HTERT RPE-1 (cell line): ENCODE measurements around the gene AGPS.

Experiments used
- in situ Hi-C: fragments of 300-500 bp; cut with MboI; formaldehyde crosslinking; loops from 4 replicates; pipeline ENCODE4 v1.14.3; 2020; ENCODE audit warnings: low sequenced_read_pairs

The AGPS gene

DNA sequence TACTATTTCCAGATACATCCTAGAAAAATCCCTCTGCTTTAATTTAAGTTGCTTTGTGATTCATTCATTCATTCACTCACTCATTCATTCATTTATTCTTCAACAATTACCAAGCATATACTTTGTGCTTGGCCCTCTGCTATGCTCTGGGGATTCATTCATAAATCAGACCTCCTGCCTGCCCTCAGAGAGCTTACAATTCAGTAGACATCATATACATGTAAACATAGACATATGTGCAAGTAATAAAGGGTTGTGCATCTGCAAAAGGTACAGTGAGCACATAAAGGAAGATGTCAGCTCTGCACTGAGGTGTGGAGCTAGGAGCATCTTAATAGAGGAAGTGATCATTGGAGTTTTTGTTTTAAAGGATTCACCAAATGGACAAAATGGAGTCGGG is 189.4 kb downstream of the AGPS start:
- in situ Hi-C loops, result no loop called here

GRCh38 chr2:177584030-177584692 is 191.6 kb downstream of the AGPS start:
- in situ Hi-C loops, result no loop called here

DNA sequence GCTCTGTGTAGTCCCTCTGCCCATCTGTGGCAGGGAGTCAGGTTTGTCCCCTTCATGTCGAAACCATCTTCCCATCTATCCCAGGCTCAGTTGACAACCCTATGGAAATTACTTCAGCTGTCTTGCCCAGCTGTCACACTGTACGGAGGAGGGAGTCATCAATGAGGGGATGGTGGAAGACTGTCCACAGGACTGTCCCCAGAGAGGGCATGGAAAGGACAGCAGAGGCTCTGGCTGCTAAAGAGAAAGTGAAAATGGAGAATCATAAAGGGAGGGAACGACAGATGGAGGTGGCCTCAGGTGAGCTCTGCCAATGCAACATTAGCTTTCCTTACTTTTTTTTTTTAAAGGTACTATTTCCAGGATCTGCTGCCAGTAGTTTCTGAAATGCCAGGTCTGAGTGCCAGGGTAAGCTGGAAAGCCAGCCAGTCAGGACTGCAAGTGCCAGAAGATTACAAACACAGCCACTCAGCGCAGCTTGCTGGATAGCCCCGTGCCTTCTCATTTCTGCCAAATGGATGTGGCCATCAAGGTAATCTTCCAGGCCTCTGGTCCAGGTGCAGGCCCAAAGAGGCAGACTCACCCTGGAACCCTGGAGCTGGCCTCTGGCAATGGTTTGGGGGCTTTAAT is 192.8 kb downstream of the AGPS start:
- in situ Hi-C loops, result no loop called here

DNA sequence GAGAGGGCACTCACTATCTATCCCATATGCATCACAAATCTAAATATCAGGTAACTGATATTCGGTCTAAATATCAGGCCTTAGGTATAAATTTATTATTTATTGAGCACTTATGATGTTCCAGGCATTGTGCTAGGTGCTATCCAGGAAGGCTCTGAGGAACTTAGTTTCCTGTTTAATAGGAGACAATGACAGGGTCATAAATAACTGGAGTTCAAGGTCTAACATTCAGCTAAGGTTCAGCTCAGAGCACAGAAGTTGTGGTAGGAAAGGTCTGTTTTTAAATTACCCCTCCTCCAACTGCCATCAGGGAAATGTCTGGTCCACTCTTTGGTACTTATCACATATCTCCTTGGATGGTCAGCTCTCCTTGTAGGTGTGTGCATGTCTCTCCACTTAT is 193.6 kb downstream of the AGPS start:
- in situ Hi-C loops, result no loop called here

DNA sequence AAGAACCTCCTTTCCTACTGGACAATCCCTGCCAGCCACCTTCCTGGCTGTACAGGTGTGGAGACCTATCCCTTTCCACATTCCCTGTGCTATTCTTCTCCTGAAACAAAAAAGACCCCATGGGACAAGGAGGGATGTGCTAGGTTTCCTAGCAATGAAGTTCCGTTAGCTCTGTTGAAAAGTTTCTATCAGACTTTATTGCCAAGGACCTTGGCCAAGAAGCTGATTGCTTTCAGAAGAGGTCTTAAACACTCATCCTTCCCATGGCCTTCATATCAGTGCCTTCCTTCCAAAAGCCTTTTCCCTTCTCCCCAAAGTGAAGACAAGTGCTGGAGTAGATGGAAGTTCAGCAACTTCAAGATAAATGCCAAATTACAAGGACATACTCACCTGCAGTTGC is 194.8 kb downstream of the AGPS start:
- in situ Hi-C loops, result no loop called here

DNA sequence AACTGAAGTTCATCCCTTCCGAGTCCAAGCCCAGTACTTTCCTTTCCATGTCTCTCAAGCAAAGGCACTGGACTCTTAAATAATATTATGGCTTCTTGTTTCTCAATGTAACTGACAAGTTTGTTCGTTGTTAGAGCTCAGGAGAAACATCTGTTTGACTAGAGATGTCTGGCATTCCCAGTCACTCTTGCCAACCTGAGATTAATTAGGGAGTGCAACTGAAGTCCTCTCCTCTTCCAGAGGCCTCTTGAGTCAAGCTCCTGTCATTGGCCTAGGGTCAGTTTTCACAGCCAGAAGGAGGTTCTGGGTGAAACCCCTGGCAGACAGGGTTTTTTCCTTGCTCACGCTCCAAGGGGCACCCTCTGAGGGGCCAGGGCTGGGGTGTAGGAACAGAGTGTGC is 196.1 kb downstream of the AGPS start:
- in situ Hi-C loops, result no loop called here

DNA sequence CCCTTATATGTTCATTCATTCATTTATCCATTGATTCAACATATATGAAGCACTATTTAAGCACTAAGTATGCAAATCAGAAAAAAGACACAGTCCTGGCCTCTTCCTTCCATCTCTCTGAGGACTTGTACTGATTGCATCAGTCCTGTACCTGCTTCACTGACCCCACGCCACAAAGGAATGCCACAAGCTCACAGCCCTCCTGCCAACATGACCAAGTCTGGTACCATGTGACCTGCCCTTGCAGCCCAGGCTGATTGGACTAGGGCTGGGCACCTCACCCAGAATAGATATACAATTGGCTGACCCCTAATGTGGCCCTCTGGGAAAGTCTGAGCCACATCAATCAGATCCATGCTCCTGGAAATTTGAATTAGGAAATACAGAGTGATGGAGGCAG is 196.6 kb downstream of the AGPS start:
- in situ Hi-C loops, result no loop called here

DNA sequence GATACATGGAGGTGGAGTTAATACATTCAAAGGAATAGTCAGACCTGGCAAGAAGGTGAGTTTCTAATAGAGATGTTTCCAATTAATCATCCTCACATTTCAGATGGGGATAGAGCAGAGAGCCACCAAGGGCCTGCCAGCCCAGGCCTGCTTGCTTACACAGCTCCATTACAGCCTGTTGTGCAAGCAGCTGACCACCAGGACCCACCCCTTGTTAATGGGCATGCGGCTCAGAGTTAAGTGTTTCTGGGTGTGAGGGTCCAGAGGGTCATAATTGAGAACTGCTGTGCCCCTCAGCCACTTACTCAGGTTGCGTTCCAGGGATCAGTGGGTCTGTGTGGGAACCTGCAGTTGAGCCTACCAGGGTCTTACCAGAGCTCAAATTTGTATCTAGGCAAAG is 199.8 kb downstream of the AGPS start:
- in situ Hi-C loops, result no loop called here

- in situ Hi-C loops, result no loop called here
Observed at GRCh38 chr2:177592945-177593344, 200.4 kb downstream of the AGPS start.

DNA sequence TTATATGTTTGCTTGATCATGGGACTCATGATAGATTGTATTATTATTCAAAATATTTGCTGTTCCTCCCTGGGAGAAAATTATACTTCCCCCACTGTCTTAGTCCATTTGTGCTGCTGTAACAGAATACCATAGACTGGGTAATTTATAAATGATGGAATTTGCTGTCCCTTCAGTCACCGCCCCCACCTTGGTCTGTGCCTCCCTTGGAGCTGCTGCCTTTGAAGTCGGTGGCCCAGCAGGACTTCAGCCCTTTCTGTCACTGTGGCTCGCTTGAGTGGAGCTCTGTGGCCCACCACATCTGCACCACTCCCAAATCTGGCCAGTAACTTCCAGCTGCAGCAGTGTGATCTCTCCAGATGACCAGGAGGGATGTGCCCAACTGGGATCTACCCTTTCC is 200.8 kb downstream of the AGPS start:
- in situ Hi-C loops, result no loop called here
